Mucosa of descending colon (tissue), 3 donors: ENCODE measurements around the gene LENG1. TPM values are rescaled to one million over a fixed set of nuclear protein-coding genes. Genes with fewer than 3 reads are reported as not detected.
"Not testable (repeated sequence)": the region's sequence is repeated elsewhere in the genome, so short reads cannot be mapped to it uniquely, and the experiment has no call there.

ENCODE experiments used
- ATAC-seq: fragments of 200-7000 bp; cut with Tn5 transposase; one replicate; pipeline ENCODE4 v1.9.1; 2020; ENCODE audit warnings: mild to moderate bottlenecking, moderate library complexity
- DNase-seq, 3 donors: peaks; one replicate each; pipeline ENCODE4 v3.0.0-alpha.2; 2020
- H3K36me3 ChIP-seq: fragments of 200-600 bp; one replicate; pipeline ENCODE4 v1.8.0; 2021; ENCODE audit warnings: low read depth, mild to moderate bottlenecking
- H3K4me1 ChIP-seq: fragments of 200-600 bp; one replicate; pipeline ENCODE4 v1.8.0; 2021; ENCODE audit warnings: low read depth, mild to moderate bottlenecking
- H3K4me3 ChIP-seq: fragments of 200-600 bp; one replicate; pipeline ENCODE4 v1.8.0; 2021; ENCODE audit warnings: mild to moderate bottlenecking
- H3K9me3 ChIP-seq: fragments of 200-600 bp; one replicate; pipeline ENCODE4 v1.8.0; 2021; ENCODE audit warnings: mild to moderate bottlenecking
- CTCF ChIP-seq: fragments of 200-600 bp; IDR thresholded peaks from one replicate; pipeline ENCODE4 v1.8.0; 2022; ENCODE audit warnings: antibody characterized with exemption, mild to moderate bottlenecking
- intact Hi-C, 2 donors: fragments of 100-400 bp; cut with DNase I in 1 of 2; cut with micrococcal nuclease in 1 of 2; formaldehyde crosslinking; loops; one replicate each; pipeline versions ENCODE4 v1.11.0 to v1.11.1; 2022; cut with DNase I, micrococcal nuclease
- total RNA-seq, 3 donors: library from RNA; stranded (reverse); fragmentation: NEBNext Ultra II Directional in 2 of 3; extraction: Animal tissue kit (Norgen Biotek cat#: 25700) in 2 of 3; gene quantifications; one replicate each; pipeline versions ENCODE4 v1.2.1 to v1.2.4, GENCODE V29; 2021 to 2023
- donor health status: DM: no; HTN: no; CAD: no; lungs with moderate emphysema.
- donor health status: DM: no; HTN: no; CAD: no.
- donor health status: DM: no; HTN: yes; CAD: no.

Gene LENG1
- total RNA-seq, 3 donors from 2014 or later, result 7.5 to 10.8 (median 8.0) TPM

- H3K36me3 ChIP-seq, result peaks cover 15% of the 10 kb centered on the region
- no peak overlapping the region for H3K4me3 ChIP-seq
- DNase-seq, result peak; percentile 90 to 91 (median 90)
- TF ChIP-seq CTCF, result no peak
- ATAC-seq, result peak; percentile 3
- H3K9me3 ChIP-seq, result no peaks in the 10 kb centered on the region
- peaks cover 27% of the 10 kb centered on the region for H3K4me1 ChIP-seq
- intact Hi-C loops, result no loop called here
Measured at GRCh38 chr19:54186934-54187381, 27.4 kb upstream of the LENG1 start.

GRCh38 chr19:54186351-54186750 is 26.8 kb upstream of the LENG1 start:
- TF ChIP-seq CTCF, result no peak
- peak in 2 of 3 donors; percentile 24 to 50 for DNase-seq
- no peak for ATAC-seq
- Histone ChIP-seq H3K4me3 (no peak overlapping the region), H3K4me1 (peaks cover 22% of the 10 kb centered on the region), H3K9me3 (no peaks in the 10 kb centered on the region), H3K36me3 (peaks cover 15% of the 10 kb centered on the region)
- intact Hi-C loops, result no loop called here

- Histone ChIP-seq H3K36me3 (no peaks in the 10 kb centered on the region), H3K4me1 (peaks cover 25% of the 10 kb centered on the region), H3K4me3 (no peak overlapping the region), H3K9me3 (no peaks in the 10 kb centered on the region)
- no peak for TF ChIP-seq CTCF
- intact Hi-C loops, result no loop called here
- ATAC-seq (no peak), DNase-seq (peak in 1 of 3 donors; percentile 36)
Measured at GRCh38 chr19:54183431-54183830, 23.9 kb upstream of the LENG1 start.

- DNase-seq, H3K36me3 ChIP-seq, H3K9me3 ChIP-seq, ATAC-seq, intact Hi-C loops, H3K4me3 ChIP-seq: not testable (repeated sequence)
- peaks cover 12% of the 10 kb centered on the region for H3K4me1 ChIP-seq
Measured at GRCh38 chr19:54181894-54182293, 22.4 kb upstream of the LENG1 start.

GRCh38 chr19:54180691-54181091 is 21.2 kb upstream of the LENG1 start:
- no peak for ATAC-seq
- no peak for TF ChIP-seq CTCF
- peak in 2 of 3 donors; percentile 37 to 53 for DNase-seq
- Histone ChIP-seq H3K4me3 (no peak overlapping the region), H3K4me1 (peaks cover 8% of the 10 kb centered on the region), H3K36me3 (no peaks in the 10 kb centered on the region), H3K9me3 (no peaks in the 10 kb centered on the region)
- intact Hi-C loops, result no loop called here

- intact Hi-C loops, result no loop called here
- peak; percentile 24 for TF ChIP-seq CTCF
- Histone ChIP-seq H3K4me3 (no peak overlapping the region), H3K4me1 (peaks cover 8% of the 10 kb centered on the region), H3K9me3 (no peaks in the 10 kb centered on the region), H3K36me3 (no peaks in the 10 kb centered on the region)
- DNase-seq (peak; percentile 74 to 83 (median 78)), ATAC-seq (peak; percentile 97)
Measured at GRCh38 chr19:54179921-54180461, 20.5 kb upstream of the LENG1 start.
